Endometrium (tissue), 2 donors: ENCODE data around the gene GXYLT2.
"Not testable (repeated sequence)": the region's sequence is repeated elsewhere in the genome, so short reads cannot be mapped to it uniquely, and the experiment has no call there.

ENCODE experiments used
- FAIRE-seq: peaks from 2 replicates; lab custom pipeline; 2012; peaks lifted over from hg19 to GRCh38; lab: Jason Lieb, UNC
- donor health status: control.
- donor health status: control.

GXYLT2 gene

GRCh38 chr3:72892870-72893269 lies 5.0 kb downstream of the GXYLT2 start:
- FAIRE-seq, result no peak

GRCh38 chr3:72894976-72895552 lies 7.2 kb downstream of the GXYLT2 start:
- no peak for FAIRE-seq

GRCh38 chr3:72896996-72897757 lies 9.3 kb downstream of the GXYLT2 start:
- FAIRE-seq, result no peak

GRCh38 chr3:72897758-72898007 lies 9.8 kb downstream of the GXYLT2 start:
- FAIRE-seq, result no peak

- FAIRE-seq, result no peak
Observed at GRCh38 chr3:72899349-72899765, 11.5 kb downstream of the GXYLT2 start.

- FAIRE-seq, result no peak
Observed at GRCh38 chr3:72900048-72900447, 12.2 kb downstream of the GXYLT2 start.

- no peak for FAIRE-seq
Observed at GRCh38 chr3:72901840-72902239, 14.0 kb downstream of the GXYLT2 start.

- FAIRE-seq, result no peak
Observed at GRCh38 chr3:72903004-72903403, 15.2 kb downstream of the GXYLT2 start.

- no peak for FAIRE-seq
Observed at GRCh38 chr3:72904163-72904562, 16.3 kb downstream of the GXYLT2 start.

- FAIRE-seq, result no peak
Observed at GRCh38 chr3:72906154-72906553, 18.3 kb downstream of the GXYLT2 start.

GRCh38 chr3:72907131-72907711 lies 19.4 kb downstream of the GXYLT2 start:
- no peak for FAIRE-seq

GRCh38 chr3:72907731-72908620 lies 20.1 kb downstream of the GXYLT2 start:
- FAIRE-seq, result no peak

GRCh38 chr3:72909591-72909990 lies 21.7 kb downstream of the GXYLT2 start:
- FAIRE-seq, result no peak

GRCh38 chr3:72912532-72912931 lies 24.7 kb downstream of the GXYLT2 start:
- no peak for FAIRE-seq

- FAIRE-seq, result no peak
Observed at GRCh38 chr3:72914383-72914782, 26.5 kb downstream of the GXYLT2 start.

GRCh38 chr3:72916250-72916649 lies 28.4 kb downstream of the GXYLT2 start:
- no peak for FAIRE-seq

GRCh38 chr3:72919520-72919919 lies 31.7 kb downstream of the GXYLT2 start:
- no peak for FAIRE-seq

- no peak for FAIRE-seq
Observed at GRCh38 chr3:72924055-72924454, 36.2 kb downstream of the GXYLT2 start.

- not testable (repeated sequence) for FAIRE-seq
Observed at GRCh38 chr3:72928781-72929735, 41.2 kb downstream of the GXYLT2 start.

- no peak for FAIRE-seq
Observed at GRCh38 chr3:72930754-72931153, 42.9 kb downstream of the GXYLT2 start.

- FAIRE-seq, result no peak
Observed at GRCh38 chr3:72932416-72932815, 44.6 kb downstream of the GXYLT2 start.
